Stimulated activated CD8-positive, alpha-beta memory T cell treated with anti-CD3 and anti-CD28 coated beads, Interleukin-15, amount 100 ng/mL, for 24 hours (primary cell): ENCODE results near the gene NCOA7.
"Not testable (repeated sequence)": the region's sequence is repeated elsewhere in the genome, so short reads cannot be mapped to it uniquely, and the experiment has no call there.

Experiments
- DNase-seq: peaks from one replicate; pipeline ENCODE4 v3.0.0-alpha.2; 2020; ENCODE audit warnings: low read depth

The NCOA7 gene

GRCh38 chr6:125950716-125951115, 160.0 kb downstream of the NCOA7 start:
- not testable (repeated sequence) for DNase-seq

- no peak for DNase-seq
Observed at GRCh38 chr6:125951323-125951722, 160.6 kb downstream of the NCOA7 start.

GRCh38 chr6:125952764-125953501, 162.2 kb downstream of the NCOA7 start:
- DNase-seq = no peak

DNA sequence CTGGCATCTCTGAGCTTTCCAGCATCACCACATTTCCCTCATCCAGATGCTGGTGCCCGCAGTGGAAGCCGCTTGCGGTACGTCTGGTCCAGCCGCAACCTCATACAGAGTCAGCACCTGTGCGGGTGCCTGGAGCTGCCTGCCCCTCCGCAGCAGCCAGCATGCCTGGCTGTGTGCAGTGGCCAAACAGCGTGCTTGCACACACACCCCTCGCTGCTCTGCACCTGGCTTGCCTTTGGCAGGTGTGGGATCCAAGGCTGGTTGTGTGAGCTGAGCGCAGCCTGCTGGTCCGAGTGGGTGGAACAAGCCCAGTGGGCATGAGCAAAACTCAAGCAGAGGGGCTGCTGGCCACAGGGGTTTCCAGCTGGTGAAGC, 162.7 kb downstream of the NCOA7 start:
- DNase-seq = no peak

DNA sequence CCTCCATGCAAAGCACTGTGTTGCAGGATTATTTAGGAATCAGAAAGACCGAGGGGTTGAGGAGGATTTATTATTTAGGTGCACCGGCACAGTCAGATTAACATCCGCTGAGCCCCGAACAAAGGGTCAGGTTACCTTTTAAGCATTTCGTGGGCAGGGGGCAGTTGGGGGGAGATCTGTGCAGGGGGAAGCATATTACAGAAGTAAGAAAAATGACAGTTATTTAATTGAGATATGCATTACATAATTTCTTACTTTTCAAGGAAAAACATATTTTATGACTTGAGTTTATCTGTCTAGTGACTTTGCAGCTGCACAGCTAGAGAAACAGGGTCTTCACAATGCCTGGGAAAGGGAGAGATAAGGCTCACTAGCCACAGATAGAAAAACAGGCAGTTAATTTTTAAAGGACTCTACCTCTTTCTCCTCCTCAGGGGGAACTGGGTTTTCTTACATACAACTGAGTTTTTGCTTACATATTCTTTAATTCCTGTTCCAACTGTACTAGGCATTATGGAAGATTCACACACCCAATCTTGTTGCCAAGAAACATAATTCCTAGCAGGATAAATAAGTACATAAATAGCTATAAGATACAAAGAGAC, 164.1 kb downstream of the NCOA7 start:
- no peak for DNase-seq

DNA sequence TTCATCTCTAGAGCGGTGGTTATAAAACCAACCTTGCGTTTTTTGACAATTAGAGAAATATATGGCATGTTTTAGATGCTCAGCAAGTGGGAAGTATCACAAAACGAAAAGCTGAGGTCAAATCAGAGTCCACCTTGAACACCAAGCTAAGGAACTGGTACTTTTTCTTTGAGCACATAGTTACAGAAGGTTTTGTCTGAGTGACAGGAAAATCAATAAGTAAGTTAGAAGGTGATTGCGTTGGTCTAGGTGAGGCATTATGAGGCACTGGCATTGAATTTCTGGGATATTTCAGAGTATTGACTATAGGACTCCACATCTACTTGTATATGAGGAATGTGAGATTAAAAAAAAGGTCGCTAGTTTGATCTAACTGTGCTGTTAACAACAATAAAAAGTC, 165.2 kb downstream of the NCOA7 start:
- no peak for DNase-seq

DNA sequence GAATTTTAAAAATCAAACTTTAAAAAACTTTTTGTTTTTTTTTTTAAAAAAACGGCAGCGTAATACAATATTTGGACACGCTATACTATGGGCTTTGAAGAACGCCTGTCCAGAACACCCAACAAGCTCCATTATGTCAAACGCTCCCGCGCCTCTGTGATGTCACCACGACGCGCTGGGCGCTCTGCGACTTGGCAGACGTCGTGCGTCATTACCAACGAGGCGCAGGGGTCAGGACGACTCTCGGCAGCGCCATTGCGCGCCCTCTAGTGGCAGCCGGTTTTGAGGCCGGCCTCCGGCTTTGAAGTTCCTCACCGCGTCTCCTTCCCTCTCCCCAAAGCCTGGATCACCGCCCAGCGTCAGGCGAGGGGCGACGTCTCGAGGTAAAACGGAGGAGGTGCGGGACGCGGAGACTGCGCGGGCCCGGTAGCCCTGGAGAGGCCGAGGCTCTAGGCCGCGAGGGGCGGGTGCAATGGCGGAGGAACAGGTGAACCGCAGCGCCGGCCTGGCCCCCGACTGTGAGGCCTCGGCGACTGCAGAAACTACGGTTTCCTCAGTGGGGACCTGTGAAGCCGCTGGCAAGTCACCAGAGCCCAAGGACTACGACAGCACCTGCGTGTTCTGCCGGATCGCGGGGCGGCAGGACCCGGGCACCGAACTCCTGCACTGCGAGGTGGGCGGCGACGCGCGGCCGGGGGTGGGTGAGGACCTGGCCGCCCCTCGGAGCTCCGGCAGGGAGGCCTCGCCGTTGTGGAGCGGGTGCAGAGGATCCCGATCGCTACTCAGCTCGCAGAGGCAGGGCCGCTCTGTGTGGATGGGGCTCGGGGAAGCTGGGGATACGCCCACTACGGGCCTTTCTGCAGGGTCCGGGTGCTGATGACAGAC, 166.0 kb downstream of the NCOA7 start, which contains the start of gene HINT3:
TSS of gene HINT3 (plus strand) at position 265 of the 885 bp plus-strand sequence. CDS start at position 473, 208 bp downstream.
- peak; percentile 99 for DNase-seq

DNA sequence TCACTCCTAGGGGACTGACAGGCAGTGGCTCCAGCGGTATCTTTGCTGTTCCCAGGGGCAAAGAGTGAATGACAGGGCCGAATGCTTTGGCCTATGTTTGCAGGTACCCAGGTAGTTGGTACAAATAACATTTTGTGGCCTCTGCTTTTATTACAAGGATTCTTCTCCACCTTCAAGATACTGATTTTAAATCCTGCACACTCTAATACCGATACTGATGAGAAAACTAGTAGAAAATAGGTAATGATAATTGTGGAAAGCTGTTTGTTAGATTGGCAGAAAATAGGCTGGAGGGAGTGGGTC, 166.6 kb downstream of the NCOA7 start:
- DNase-seq = no peak

GRCh38 chr6:125957845-125958244, 167.1 kb downstream of the NCOA7 start:
- DNase-seq = no peak

GRCh38 chr6:125959041-125959440, 168.3 kb downstream of the NCOA7 start:
- DNase-seq = no peak

GRCh38 chr6:125961117-125961516, 170.4 kb downstream of the NCOA7 start:
- no peak for DNase-seq

DNA sequence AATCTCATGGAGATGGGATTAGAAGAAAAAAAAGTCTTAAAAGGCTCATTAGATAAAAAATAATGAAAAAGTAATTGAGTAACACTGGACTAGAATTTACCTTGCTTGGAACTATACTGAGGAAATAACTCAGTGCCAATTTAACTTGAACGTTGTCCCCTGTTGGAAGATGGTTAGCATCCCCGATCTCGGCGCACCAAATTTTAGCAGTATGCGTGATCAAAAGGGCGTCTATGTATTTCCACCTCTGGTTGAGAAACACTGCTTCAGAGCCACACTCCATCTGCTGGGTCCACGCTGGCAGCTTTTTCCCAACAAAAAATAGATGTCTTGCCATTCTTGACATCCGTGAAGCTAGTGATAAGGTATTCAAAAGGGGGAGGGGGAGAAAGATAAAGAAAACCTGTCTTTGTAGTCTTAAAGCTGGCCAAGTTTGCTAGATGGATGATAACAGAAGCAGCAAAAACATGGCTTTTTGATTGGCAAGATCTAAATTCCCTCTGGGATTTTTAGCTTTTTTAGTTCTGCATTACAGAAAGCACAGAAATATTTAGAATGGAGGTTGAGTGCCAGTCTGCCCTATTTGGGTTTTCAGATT, 172.2 kb downstream of the NCOA7 start:
- no peak for DNase-seq

DNA sequence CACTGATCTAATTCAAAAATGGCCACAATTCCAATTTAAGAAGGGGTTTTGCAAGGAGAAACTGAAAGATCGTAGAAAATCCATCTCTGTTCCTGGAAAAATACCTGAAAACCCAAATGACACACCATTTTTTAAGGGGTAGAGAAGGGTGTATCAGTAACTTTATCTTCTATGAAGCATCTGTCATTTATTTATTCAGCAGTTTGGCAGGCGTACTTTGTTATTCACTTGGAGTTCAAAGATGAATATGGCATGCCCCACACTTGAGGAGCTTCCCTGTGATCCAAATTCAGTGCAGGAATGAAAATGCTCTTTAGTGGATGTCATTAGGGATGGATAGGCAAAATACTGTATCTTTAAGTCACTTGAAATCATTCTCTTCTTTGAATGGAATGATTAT, 173.1 kb downstream of the NCOA7 start:
- DNase-seq = no peak

DNA sequence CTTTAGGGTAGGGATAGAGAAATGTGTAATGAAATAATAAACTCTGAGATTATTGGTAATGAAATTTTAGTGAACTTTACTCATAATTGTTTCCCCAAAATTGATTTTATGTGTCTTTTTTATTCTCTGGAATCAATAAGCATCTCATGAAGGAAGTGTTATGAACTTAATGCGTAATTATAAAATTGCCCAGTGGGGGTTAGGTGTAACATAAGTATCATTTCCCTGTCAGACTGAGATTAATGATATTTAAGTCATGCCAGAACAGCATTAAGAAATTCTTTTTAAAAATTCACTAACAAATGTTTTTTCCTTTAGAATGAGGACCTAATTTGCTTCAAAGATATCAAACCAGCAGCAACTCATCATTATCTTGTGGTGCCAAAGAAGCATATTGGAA, 175.8 kb downstream of the NCOA7 start:
- DNase-seq = no peak

- no peak for DNase-seq
Observed at GRCh38 chr6:125968493-125968892, 177.7 kb downstream of the NCOA7 start.

DNA sequence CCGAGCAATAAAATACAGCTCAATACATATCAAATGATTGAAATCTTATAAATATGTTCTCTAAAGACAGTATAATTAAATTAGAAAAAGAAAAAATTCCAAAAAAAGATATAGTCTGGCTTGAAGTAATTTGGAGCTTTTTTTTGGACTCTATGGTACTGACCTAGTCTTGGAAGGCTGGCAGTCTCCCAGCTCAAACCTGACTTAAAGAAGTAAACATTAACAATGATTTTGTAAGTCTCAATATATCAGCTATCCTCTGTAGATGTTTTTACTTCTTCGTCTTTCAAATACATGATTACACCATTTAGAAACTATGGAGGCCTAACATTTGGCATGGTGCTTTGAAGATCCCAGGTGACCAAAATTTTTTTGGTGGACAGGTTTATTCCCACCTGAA, 180.0 kb downstream of the NCOA7 start:
- no peak for DNase-seq

DNA sequence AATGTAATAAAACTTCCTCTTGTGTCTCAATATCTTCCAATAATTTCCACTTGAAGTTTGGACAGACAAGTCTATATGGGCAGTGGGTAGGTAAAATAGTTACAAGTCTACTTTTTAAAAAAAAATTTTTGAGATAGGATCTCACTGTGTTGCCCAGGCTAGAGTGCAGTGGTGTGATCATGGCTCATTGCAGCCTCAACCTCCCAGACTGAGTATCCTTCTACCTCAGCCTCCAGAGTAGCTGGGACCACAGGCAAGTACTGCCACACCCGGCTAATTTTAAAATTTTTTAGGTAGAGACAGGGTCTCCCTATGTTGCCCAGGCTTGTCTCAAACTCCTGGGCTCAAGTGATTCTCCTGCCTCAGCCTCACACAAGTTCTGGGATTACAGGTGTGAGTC, 181.7 kb downstream of the NCOA7 start:
- DNase-seq = not testable (repeated sequence)

DNA sequence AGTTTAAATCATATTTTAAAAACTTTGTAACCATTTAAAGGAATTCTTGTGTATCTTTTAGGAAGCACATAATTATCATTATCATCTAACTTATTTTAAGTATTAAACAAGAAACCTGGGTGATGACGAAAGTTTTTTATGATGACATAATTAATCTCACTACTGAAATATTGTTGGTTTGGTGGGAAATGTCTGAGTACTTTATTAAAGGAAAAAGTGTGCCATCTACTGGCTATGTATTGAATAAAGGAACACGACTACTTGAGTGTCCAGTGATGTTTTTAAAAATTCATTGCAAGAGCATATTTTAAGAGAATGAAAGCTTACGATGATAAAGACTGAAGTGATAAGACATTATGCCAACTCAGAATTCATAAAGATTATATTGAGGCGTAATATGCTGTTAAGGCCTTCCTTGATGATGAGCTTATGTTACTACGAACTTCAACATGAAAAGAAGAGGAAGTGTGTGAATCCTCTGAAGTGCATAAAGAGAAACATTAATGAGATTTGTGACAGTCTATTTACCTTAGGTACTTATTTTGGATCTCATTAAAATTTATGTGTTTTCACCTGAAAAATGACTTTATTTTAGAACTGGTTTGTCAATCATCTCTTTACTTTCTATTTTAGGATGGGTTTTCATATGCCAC, 183.6 kb downstream of the NCOA7 start:
- no peak for DNase-seq

- no peak for DNase-seq
Observed at GRCh38 chr6:125979101-125979500, 188.3 kb downstream of the NCOA7 start.
